Panc1 (cell line): Measurements from ENCODE around the gene ENO1. TPM values are rescaled to one million over a fixed set of nuclear protein-coding genes. Genes with fewer than 3 reads are reported as not detected.

ENCODE experiments used
- ATAC-seq: fragments of 200-7000 bp; cut with Tn5 transposase; 2 replicates; pipeline ENCODE4 v1.9.1; 2020; ENCODE audit warnings: mild to moderate bottlenecking, moderate library complexity
- BruUV-seq: library from RNA; stranded (reverse); fragments of 400-500 nt; replicated peaks from 2 replicates; lab custom pipeline; 2021; lab: Mats Ljungman, UMichigan
- CTCF ChIA-PET: fragments of 300-600 bp; sonication (Branson Sonifier 250); formaldehyde crosslinking; loops from one replicate; lab custom pipeline; 2022; ENCODE audit warnings: antibody characterized with exemption; lab: Charles Lee
- POLR2A ChIA-PET: fragments of 300-600 bp; sonication (Branson Sonifier 250); formaldehyde crosslinking; loops from one replicate; lab custom pipeline; 2022; ENCODE audit warnings: antibody characterized with exemption; lab: Charles Lee
- DNase-seq: peaks from one replicate; pipeline ENCODE4 v3.0.0-alpha.2; 2010; ENCODE audit warnings: low read depth, low spot score
- H3K27ac ChIP-seq: 2 replicates; pipeline ENCODE4 v1.5.1; 2011; ENCODE audit warnings: mild to moderate bottlenecking, low read length, inconsistent platforms
- H3K27me3 ChIP-seq: fragments of 200-500 bp; sonication (Bioruptor generic); 2 replicates; pipeline ENCODE4 v1.6.0; 2014; ENCODE audit warnings: low read length, inconsistent platforms; ENCODE audit not compliant: control insufficient read depth, insufficient read depth
- H3K36me3 ChIP-seq: fragments of 200-500 bp; sonication (Bioruptor generic); 2 replicates; pipeline ENCODE4 v1.5.1; 2014; ENCODE audit warnings: inconsistent platforms, mild to moderate bottlenecking, low read length, moderate library complexity; ENCODE audit not compliant: control insufficient read depth, insufficient read depth
- H3K4me1 ChIP-seq: 2 replicates; pipeline ENCODE4 v1.5.1; 2011; ENCODE audit warnings: inconsistent platforms, mild to moderate bottlenecking, low read length, moderate library complexity; ENCODE audit not compliant: control insufficient read depth, insufficient read depth
- H3K4me3 ChIP-seq, 2 experiments: 2 replicates each; pipeline ENCODE4 v1.5.1; 2011 to 2012; ENCODE audit warnings: low read depth in 2 of 2, low read length in 2 of 2, mild to moderate bottlenecking in 2 of 2, inconsistent platforms in 1 of 2, moderate library complexity in 1 of 2
- H3K9me3 ChIP-seq: fragments of 200-500 bp; sonication (Bioruptor generic); 2 replicates; pipeline ENCODE4 v1.5.1; 2014; ENCODE audit warnings: low read depth, mild to moderate bottlenecking, inconsistent platforms, low read length, moderate library complexity; ENCODE audit not compliant: control insufficient read depth, insufficient read depth
- CTCF ChIP-seq: fragments of 450-650 bp; IDR thresholded peaks from 2 replicates; pipeline ENCODE4 v1.5.1; 2017; ENCODE audit warnings: mild to moderate bottlenecking
- POLR2AphosphoS5 ChIP-seq: IDR thresholded peaks from 2 replicates; pipeline ENCODE4 v1.6.1; 2012; ENCODE audit warnings: mild to moderate bottlenecking, low read depth, low read length, moderate library complexity
- REST ChIP-seq, 2 experiments: IDR thresholded peaks; 2 replicates each; pipeline ENCODE4 v1.6.1; 2011 to 2012; ENCODE audit warnings: low read depth in 2 of 2, control low read depth in 1 of 2, low read length in 1 of 2, mild to moderate bottlenecking in 1 of 2, moderate library complexity in 1 of 2; ENCODE audit not compliant: insufficient read depth in 1 of 2
- SIN3A ChIP-seq: IDR thresholded peaks from 2 replicates; pipeline ENCODE4 v1.6.1; 2012; ENCODE audit warnings: low read depth, mild to moderate bottlenecking, low read length, moderate library complexity, borderline replicate concordance; ENCODE audit not compliant: insufficient read depth
- TCF7L2 ChIP-seq: IDR thresholded peaks from 2 replicates; pipeline ENCODE4 v1.6.1; 2011; ENCODE audit warnings: mild to moderate bottlenecking, low read depth, low read length, inconsistent platforms
- in situ Hi-C: cut with HindIII; loops from 2 replicates; pipeline ENCODE4 v1.10.0; 2016; ENCODE audit warnings: low sequenced_read_pairs, low pct_unique_long_range_greater_than_20kb
- intact Hi-C: fragments of 100-400 bp; cut with micrococcal nuclease; formaldehyde crosslinking; loops from one replicate; pipeline ENCODE4 v1.10.0; 2022; ENCODE audit not compliant: unreplicated experiment
- total RNA-seq: library from RNA; stranded (reverse); gene quantifications from one replicate; pipeline ENCODE4 v1.2.1, GENCODE V29; 2021; ENCODE audit not compliant: unreplicated experiment

ENO1 gene
- total RNA-seq, 1 experiment from 2014 or later: 2,480 TPM

- Histone ChIP-seq H3K27me3 (no peaks in the 10 kb centered on the region), H3K27ac (peak overlapping the region; percentile 58; the same call in 1 of the 2 replicates), H3K36me3 (no peaks in the 10 kb centered on the region), H3K4me3 (no peak overlapping the region), H3K9me3 (no peaks in the 10 kb centered on the region), H3K4me1 (peaks cover 30% of the 10 kb centered on the region)
- TF ChIP-seq SIN3A (no peak), TCF7L2 (no peak), POLR2AphosphoS5 (no peak), CTCF (no peak), REST (IDR thresholded peaks at IDR 0.05; ENCODE audit: insufficient read depth in 1 of 2, low read depth in 2 of 2, low read length in 1 of 2) (no peak)
- ChIA-PET POLR2A (no interaction called here), CTCF (no interaction called here)
- ATAC-seq (no peak), DNase-seq (no peak)
- BruUV-seq: no TSS peak
- in situ Hi-C loops: no loop called here
- intact Hi-C loops: loop anchor here (10.0 kb wide), 1 partner anchor 130 kb away; no protein-coding TSS in a partner anchor
These were observed 33.9 kb downstream of the ENO1 start for GRCh38 chr1:8844501-8845006.

GRCh38 chr1:8841395-8841794, 37.1 kb downstream of the ENO1 start:
- POLR2A ChIA-PET: no interaction called here
- CTCF ChIA-PET: no interaction called here
- BruUV-seq: no TSS peak

More at GRCh38 chr1:8841395-8841794, 37.1 kb downstream of the ENO1 start:
- in situ Hi-C loops: no loop called here
- DNase-seq (no peak), ATAC-seq (no peak)
- Histone ChIP-seq H3K36me3 (no peaks in the 10 kb centered on the region), H3K27me3 (no peaks in the 10 kb centered on the region), H3K4me3 (no peak overlapping the region), H3K27ac (no peak overlapping the region), H3K4me1 (peaks cover 14% of the 10 kb centered on the region), H3K9me3 (no peaks in the 10 kb centered on the region)
- TF ChIP-seq CTCF: no peak
- no peak for TF ChIP-seq SIN3A
- TF ChIP-seq TCF7L2: no peak
- TF ChIP-seq REST (IDR thresholded peaks at IDR 0.05; ENCODE audit: insufficient read depth in 1 of 2, low read depth in 2 of 2, low read length in 1 of 2): no peak
- no peak for TF ChIP-seq POLR2AphosphoS5
- intact Hi-C loops: loop anchor here (10.0 kb wide), 1 partner anchor 127 kb away; no protein-coding TSS in a partner anchor
